HepG2 (cell line): Measurements from ENCODE around the gene PLVAP. TPM values are rescaled to one million over a fixed set of nuclear protein-coding genes. Genes with fewer than 3 reads are reported as not detected.
A peak's percentile ranks its signal among the peaks of the same experiment; 100 is the strongest.

Source experiments
- BCL3 ChIP-seq: sonication (generic); formaldehyde crosslinking; IDR thresholded peaks from 2 replicates; pipeline ENCODE4 v1.5.1; 2020; ENCODE audit warnings: mild to moderate bottlenecking, missing genetic modification reagents, moderate library complexity
- BRD4 ChIP-seq: sonication (generic); formaldehyde crosslinking; IDR thresholded peaks from 2 replicates; pipeline ENCODE4 v1.4.0; 2020; ENCODE audit warnings: missing genetic modification reagents
- BRF2 ChIP-seq: sonication (generic); formaldehyde crosslinking; IDR thresholded peaks from 2 replicates; pipeline ENCODE4 v1.8.1; 2022; ENCODE audit warnings: mild to moderate bottlenecking, missing genetic modification reagents
- CERS6 ChIP-seq: sonication (generic); formaldehyde crosslinking; IDR thresholded peaks from 2 replicates; pipeline ENCODE4 v1.5.0; 2020; ENCODE audit warnings: missing genetic modification reagents
- HDAC2 ChIP-seq: sonication (generic); formaldehyde crosslinking; IDR thresholded peaks from 2 replicates; pipeline ENCODE4 v1.4.0; 2020; ENCODE audit warnings: missing genetic modification reagents
- HINFP ChIP-seq: sonication (generic); formaldehyde crosslinking; IDR thresholded peaks from 2 replicates; pipeline ENCODE4 v1.4.0; 2020; ENCODE audit warnings: low read depth, mild to moderate bottlenecking, missing genetic modification reagents
- IRF2 ChIP-seq: IDR thresholded peaks from 2 replicates; pipeline ENCODE4 v1.6.1; 2018; ENCODE audit warnings: missing genetic modification reagents, missing compliant biosample characterization
- KAT7 ChIP-seq: IDR thresholded peaks from 2 replicates; pipeline ENCODE4 v1.6.1; 2018; ENCODE audit warnings: borderline replicate concordance, missing compliant biosample characterization
- MTA3 ChIP-seq: sonication (generic); formaldehyde crosslinking; IDR thresholded peaks from 2 replicates; pipeline ENCODE4 v1.4.0; 2020; ENCODE audit warnings: missing genetic modification reagents
- POGK ChIP-seq: sonication (generic); formaldehyde crosslinking; conservative IDR thresholded peaks from 2 replicates; pipeline ENCODE4 v1.8.0; 2022; ENCODE audit warnings: mild to moderate bottlenecking, moderate library complexity, missing genetic modification reagents
- TAF15 ChIP-seq: fragments of 200-400 bp; formaldehyde crosslinking; IDR thresholded peaks from one replicate; pipeline ENCODE4 v1.6.1; 2018; ENCODE audit warnings: mild to moderate bottlenecking, low read depth, low read length; ENCODE audit not compliant: poor library complexity, severe bottlenecking
- ZNF562 ChIP-seq: sonication (generic); formaldehyde crosslinking; IDR thresholded peaks from 2 replicates; pipeline ENCODE4 v1.8.0; 2022; ENCODE audit warnings: missing genetic modification reagents, borderline replicate concordance
- ZNF564 ChIP-seq: sonication (generic); formaldehyde crosslinking; IDR thresholded peaks from 2 replicates; pipeline ENCODE4 v1.8.1; 2023; ENCODE audit warnings: mild to moderate bottlenecking, missing genetic modification reagents
- ZNF646 ChIP-seq: sonication (generic); formaldehyde crosslinking; IDR thresholded peaks from 2 replicates; pipeline ENCODE4 v1.9.0; 2021; ENCODE audit warnings: mild to moderate bottlenecking, missing genetic modification reagents
- ZSCAN20 ChIP-seq: sonication (generic); formaldehyde crosslinking; IDR thresholded peaks from 2 replicates; pipeline ENCODE4 v1.4.0; 2020; ENCODE audit warnings: missing genetic modification reagents, mild to moderate bottlenecking, borderline replicate concordance
- polyA plus RNA-seq, 8 experiments: library from polyadenylated mRNA; depleted of rRNA in 3 of 8; stranded (reverse) in 7 of 8; unstranded in 1 of 8; fragments of >200 nt; fragmentation: Illumina TruSeq in 4 of 8; extraction: Trizol in 4 of 8; gene quantifications; 2 replicates each; pipeline versions ENCODE4 v1.2.1 to v1.2.3, GENCODE V29; 2011 to 2016; ENCODE audit warnings: low read depth in 4 of 8, missing spikeins in 1 of 8, mixed read lengths in 1 of 8; ENCODE audit not compliant: insufficient read depth in 1 of 8
- total RNA-seq, 5 experiments: library from RNA; depleted of rRNA; stranded (reverse); fragments of >200 nt; fragmentation: Illumina TruSeq; extraction: Trizol; gene quantifications; 2 replicates each; pipeline ENCODE4 v1.2.3, GENCODE V29; 2016; ENCODE audit warnings: low read depth in 1 of 5

The PLVAP gene
- total and polyA plus RNA-seq, 2 of the 13 experiments (the other 11 are each of a cell fraction or from before 2014, with no cell fraction given) = 0.26 TPM; not detected in 1

GRCh38 chr19:17309198-17309964 lies 67.8 kb downstream of the PLVAP start, which contains the start of gene DDA1 (continued):
- TF ChIP-seq ZNF646 (CRISPR knock-in tag) (no peak), BRF2 (no peak), KAT7 (CRISPR knock-in tag) (no peak; the same call in 1 of the 2 replicates), HDAC2 (CRISPR knock-in tag) (no peak), POGK (CRISPR knock-in tag) (no peak), ZNF564 (no peak), ZSCAN20 (CRISPR knock-in tag) (no peak), CERS6 (CRISPR knock-in tag) (no peak), BCL3 (CRISPR knock-in tag) (0 out of 2 replicates have a peak, but pooled peaks have one; percentile 28), MTA3 (CRISPR knock-in tag) (no peak), ZNF562 (CRISPR knock-in tag) (no peak), IRF2 (CRISPR knock-in tag) (peak; percentile 53; the same call in 1 of the 2 replicates), BRD4 (no peak), HINFP (CRISPR knock-in tag) (peak; percentile 100), TAF15 (no peak)
